Measurements from ENCODE around the gene FAM8A1. TPM values are rescaled to one million over a fixed set of nuclear protein-coding genes. Genes with fewer than 3 reads are reported as not detected.

Gene FAM8A1
- total RNA-seq, 1 experiment from 2014 or later = 13.4 TPM

DNA sequence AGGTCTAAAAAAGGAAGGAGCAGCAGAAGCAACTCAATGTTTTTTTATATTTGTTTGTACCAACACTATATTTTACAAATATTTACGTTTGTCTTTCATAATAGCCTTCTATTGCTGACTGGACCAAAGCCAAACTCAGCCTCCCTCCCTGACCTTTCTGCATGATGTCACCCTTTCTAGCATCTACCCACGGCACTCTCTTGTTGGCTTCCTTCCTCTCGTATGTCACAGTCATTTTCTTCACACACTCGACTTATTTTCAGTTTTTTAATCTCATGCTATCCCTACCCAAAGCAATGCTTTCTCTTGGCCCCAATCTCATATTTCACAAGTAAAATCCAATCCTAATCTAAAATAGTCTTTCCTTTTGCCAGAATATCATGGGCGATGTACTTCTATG is 16.3 kb upstream of the FAM8A1 start:
- H3K4me3 ChIP-seq (replicated peaks in 1 of 2; ENCODE audit: low read depth in 1 of 2, low read length in 2 of 2) = no peak overlapping the region
- H3K27me3 ChIP-seq (ENCODE audit: insufficient read depth, low read length) = no peaks in the 10 kb centered on the region
- no peak overlapping the region for H3K27ac ChIP-seq (ENCODE audit: low read depth, low read length)
- intact Hi-C loops (cut with micrococcal nuclease) = loop anchor here (1.0 to 10.0 kb wide), 5 partner anchors 221 to 918 kb away; no protein-coding TSS in a partner anchor
- no peaks in the 10 kb centered on the region for H3K9me3 ChIP-seq (ENCODE audit: control insufficient read depth in 1 of 2, insufficient read depth in 1 of 2, low read depth in 1 of 2, low read length in 2 of 2)
- H4K20me1 ChIP-seq (ENCODE audit: insufficient read depth) = no peaks in the 10 kb centered on the region
- H3K79me2 ChIP-seq (ENCODE audit: insufficient read depth, low read length) = no peaks in the 10 kb centered on the region
- no peak overlapping the region for H3K9ac ChIP-seq (ENCODE audit: low read length)
- no TSS peak for BruUV-seq (replicated peaks)
- H3K4me1 ChIP-seq (ENCODE audit: control insufficient read depth in 1 of 2, insufficient read depth in 2 of 2, low read length in 2 of 2) = peaks cover 0 to 7% of the 10 kb centered on the region in 2 experiments; a peak in 3 of 4 replicates
- H2AFZ ChIP-seq (ENCODE audit: low read depth, low read length, poor library complexity, severe bottlenecking) = peak overlapping the region; percentile 80
- no peak overlapping the region; the same call in 1 of the 2 replicates for H3K4me2 ChIP-seq (ENCODE audit: low read length)
- no peak for DNase-seq (ENCODE audit: low read depth, low spot score)
- no peaks in the 10 kb centered on the region for H3K36me3 ChIP-seq (ENCODE audit: control insufficient read depth in 1 of 2, insufficient read depth in 2 of 2, low read length in 2 of 2)
- POLR2A ChIA-PET = no interaction called here
- RAD21 ChIA-PET (ENCODE audit: low non-redundant PET in 1 of 2, low total read pairs in 2 of 2, uncharacterized antibody in 2 of 2, unreplicated experiment in 2 of 2) = interaction anchor here (0.6 to 0.7 kb wide), 2 partner anchors 79 to 427 kb away, joined by 3 to 4 read pairs; no protein-coding TSS in a partner anchor
- no peaks in the 10 kb centered on the region for H3K9me2 ChIP-seq (ENCODE audit: insufficient read depth)
- TF ChIP-seq ZFX (IDR thresholded peaks at IDR 0.05) (no peak), ATF3 (IDR thresholded peaks at IDR 0.05) (no peak), MAX (IDR thresholded peaks at IDR 0.05) (0 out of 2 replicates have a peak, but pooled peaks have one; percentile 12), POLR2AphosphoS5 (IDR thresholded peaks at IDR 0.05; ENCODE audit: low read depth, low read length) (no peak), SRF (IDR thresholded peaks at IDR 0.05; ENCODE audit: low read depth) (peak; percentile 31; the same call in 1 of the 2 replicates), EGR1 (IDR thresholded peaks at IDR 0.05; ENCODE audit: low read depth) (peak; percentile 14; the same call in 1 of the 2 replicates)
- CTCF ChIA-PET = interaction anchor here (0.6 to 1.7 kb wide), 15 partner anchors 9 to 427 kb away, joined by 3 to 18 read pairs (median 4); no protein-coding TSS in a partner anchor
- no peak; the same call in 1 of the 2 replicates for ATAC-seq

GRCh38 chr6:17584241-17584803 is 15.8 kb upstream of the FAM8A1 start:
- DNase-seq (ENCODE audit: low read depth, low spot score) = peak; percentile 66

More at GRCh38 chr6:17584241-17584803, 15.8 kb upstream of the FAM8A1 start:
- no TSS peak for BruUV-seq (replicated peaks)
- ATAC-seq = peak; percentile 72
- H3K4me2 ChIP-seq (ENCODE audit: low read length) = peak overlapping the region; percentile 5; the same call in 1 of the 2 replicates
- no peaks in the 10 kb centered on the region for H3K79me2 ChIP-seq (ENCODE audit: insufficient read depth, low read length)
- no peak overlapping the region for H3K4me3 ChIP-seq (replicated peaks in 1 of 2; ENCODE audit: low read depth in 1 of 2, low read length in 2 of 2)
- peak overlapping the region; percentile 80 for H2AFZ ChIP-seq (ENCODE audit: low read depth, low read length, poor library complexity, severe bottlenecking)
- H3K4me1 ChIP-seq (ENCODE audit: control insufficient read depth in 1 of 2, insufficient read depth in 2 of 2, low read length in 2 of 2) = peaks cover 4 to 12% of the 10 kb centered on the region in 2 experiments; a peak in 3 of 4 replicates
- H3K9me2 ChIP-seq (ENCODE audit: insufficient read depth) = no peaks in the 10 kb centered on the region
- H4K20me1 ChIP-seq (ENCODE audit: insufficient read depth) = no peaks in the 10 kb centered on the region
- H3K9ac ChIP-seq (ENCODE audit: low read length) = no peak overlapping the region
- no peaks in the 10 kb centered on the region for H3K9me3 ChIP-seq (ENCODE audit: control insufficient read depth in 1 of 2, insufficient read depth in 1 of 2, low read depth in 1 of 2, low read length in 2 of 2)
- RAD21 ChIA-PET (ENCODE audit: low non-redundant PET in 1 of 2, low total read pairs in 2 of 2, uncharacterized antibody in 2 of 2, unreplicated experiment in 2 of 2) = interaction anchor here (0.6 to 0.7 kb wide), 2 partner anchors 79 to 428 kb away, joined by 3 to 4 read pairs; no protein-coding TSS in a partner anchor
- intact Hi-C loops (cut with micrococcal nuclease) = loop anchor here (1.0 to 10.0 kb wide), 5 partner anchors 220 to 918 kb away; no protein-coding TSS in a partner anchor
- no peaks in the 10 kb centered on the region for H3K27me3 ChIP-seq (ENCODE audit: insufficient read depth, low read length)
- POLR2A ChIA-PET = no interaction called here
- CTCF ChIA-PET = interaction anchor here (0.6 to 1.7 kb wide), 15 partner anchors 9 to 428 kb away, joined by 3 to 18 read pairs (median 4); no protein-coding TSS in a partner anchor
- no peak for TF ChIP-seq ELF1 (IDR thresholded peaks at IDR 0.05; ENCODE audit: borderline replicate concordance, low read depth)
- TF ChIP-seq RAD21 (IDR thresholded peaks at IDR 0.05; ENCODE audit: low read depth) = peak; percentile 91
- TF ChIP-seq, protein P1, sequence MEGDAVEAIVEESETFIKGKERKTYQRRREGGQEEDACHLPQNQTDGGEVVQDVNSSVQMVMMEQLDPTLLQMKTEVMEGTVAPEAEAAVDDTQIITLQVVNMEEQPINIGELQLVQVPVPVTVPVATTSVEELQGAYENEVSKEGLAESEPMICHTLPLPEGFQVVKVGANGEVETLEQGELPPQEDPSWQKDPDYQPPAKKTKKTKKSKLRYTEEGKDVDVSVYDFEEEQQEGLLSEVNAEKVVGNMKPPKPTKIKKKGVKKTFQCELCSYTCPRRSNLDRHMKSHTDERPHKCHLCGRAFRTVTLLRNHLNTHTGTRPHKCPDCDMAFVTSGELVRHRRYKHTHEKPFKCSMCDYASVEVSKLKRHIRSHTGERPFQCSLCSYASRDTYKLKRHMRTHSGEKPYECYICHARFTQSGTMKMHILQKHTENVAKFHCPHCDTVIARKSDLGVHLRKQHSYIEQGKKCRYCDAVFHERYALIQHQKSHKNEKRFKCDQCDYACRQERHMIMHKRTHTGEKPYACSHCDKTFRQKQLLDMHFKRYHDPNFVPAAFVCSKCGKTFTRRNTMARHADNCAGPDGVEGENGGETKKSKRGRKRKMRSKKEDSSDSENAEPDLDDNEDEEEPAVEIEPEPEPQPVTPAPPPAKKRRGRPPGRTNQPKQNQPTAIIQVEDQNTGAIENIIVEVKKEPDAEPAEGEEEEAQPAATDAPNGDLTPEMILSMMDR (IDR thresholded peaks at IDR 0.05 in 2 of 3, conservative IDR thresholded peaks at IDR 0.05 in 1 of 3; ENCODE audit: borderline replicate concordance in 1 of 3, insufficient read depth in 1 of 3, low read depth in 2 of 3, low read length in 2 of 3) = peak; percentile 57 to 99 (median 75)
- TF ChIP-seq YY1 (IDR thresholded peaks at IDR 0.05; ENCODE audit: extremely low read depth, insufficient replicate concordance, low read depth, low read length) = peak; percentile 33
- H3K27ac ChIP-seq (ENCODE audit: low read depth, low read length) = no peak overlapping the region
- H3K36me3 ChIP-seq (ENCODE audit: control insufficient read depth in 1 of 2, insufficient read depth in 2 of 2, low read length in 2 of 2) = no peaks in the 10 kb centered on the region

Measured in HCT116 (cell line).